Femur (tissue), 1 donor: Measurements from ENCODE around the gene WDR44.
A peak's percentile ranks its signal among the peaks of the same experiment; 100 is the strongest.
"Not testable (repeated sequence)": the region's sequence is repeated elsewhere in the genome, so short reads cannot be mapped to it uniquely, and the experiment has no call there.

Experiments
- DNase-seq: peaks from one replicate; pipeline ENCODE4 v3.0.0-alpha.2; 2017

Gene WDR44

GRCh38 chrX:118364261-118364660 lies 18.4 kb downstream of the WDR44 start:
- no peak for DNase-seq

GRCh38 chrX:118367338-118367737 lies 21.4 kb downstream of the WDR44 start:
- DNase-seq, result no peak

GRCh38 chrX:118368398-118368797 lies 22.5 kb downstream of the WDR44 start:
- no peak for DNase-seq

- DNase-seq, result no peak
Measured at GRCh38 chrX:118370921-118371624, 25.2 kb downstream of the WDR44 start.

GRCh38 chrX:118373538-118373937 lies 27.6 kb downstream of the WDR44 start:
- DNase-seq, result no peak

GRCh38 chrX:118383120-118383519 lies 37.2 kb downstream of the WDR44 start:
- no peak for DNase-seq

- DNase-seq, result no peak
Measured at GRCh38 chrX:118392716-118393115, 46.8 kb downstream of the WDR44 start.

GRCh38 chrX:118396113-118396512 lies 50.2 kb downstream of the WDR44 start:
- DNase-seq, result no peak

- DNase-seq, result no peak
Measured at GRCh38 chrX:118418811-118419251, 72.9 kb downstream of the WDR44 start.

GRCh38 chrX:118420462-118420861 lies 74.6 kb downstream of the WDR44 start:
- no peak for DNase-seq

- DNase-seq, result no peak
Measured at GRCh38 chrX:118423558-118423957, 77.7 kb downstream of the WDR44 start.

- no peak for DNase-seq
Measured at GRCh38 chrX:118432799-118433198, 86.9 kb downstream of the WDR44 start.

GRCh38 chrX:118437283-118437682 lies 91.4 kb downstream of the WDR44 start:
- no peak for DNase-seq

- no peak for DNase-seq
Measured at GRCh38 chrX:118448273-118448783, 102.4 kb downstream of the WDR44 start.

GRCh38 chrX:118455013-118455412 lies 109.1 kb downstream of the WDR44 start:
- no peak for DNase-seq

- DNase-seq, result peak; percentile 23
Measured at GRCh38 chrX:118459494-118459893, 113.6 kb downstream of the WDR44 start.

- no peak for DNase-seq
Measured at GRCh38 chrX:118464501-118464900, 118.6 kb downstream of the WDR44 start.

GRCh38 chrX:118468122-118468521 lies 122.2 kb downstream of the WDR44 start:
- DNase-seq, result no peak

- DNase-seq, result not testable (repeated sequence)
Measured at GRCh38 chrX:118470721-118471347, 124.9 kb downstream of the WDR44 start.

GRCh38 chrX:118474586-118474985 lies 128.7 kb downstream of the WDR44 start:
- DNase-seq, result no peak

- DNase-seq, result no peak
Measured at GRCh38 chrX:118475903-118476302, 130.0 kb downstream of the WDR44 start.

- no peak for DNase-seq
Measured at GRCh38 chrX:118480172-118480571, 134.3 kb downstream of the WDR44 start.

GRCh38 chrX:118482384-118482783 lies 136.5 kb downstream of the WDR44 start:
- not testable (repeated sequence) for DNase-seq

GRCh38 chrX:118484216-118484903 lies 138.5 kb downstream of the WDR44 start:
- DNase-seq, result no peak
